B cell (primary cell): ENCODE data around the gene CDX1.

Source experiments
- EZH2 ChIP-seq: IDR thresholded peaks from 2 replicates; pipeline ENCODE4 v1.6.1; 2012; ENCODE audit warnings: borderline replicate concordance, low read depth, mild to moderate bottlenecking, moderate library complexity, low read length; ENCODE audit not compliant: insufficient read depth, poor library complexity, severe bottlenecking
- TF ChIP-seq, protein P1 (sequence below): fragments of 200-600 bp; IDR thresholded peaks from one replicate; pipeline ENCODE4 v1.8.0; 2022; ENCODE audit warnings: antibody characterized with exemption, mild to moderate bottlenecking

GRCh38 chr5:150168864-150169263 is 2.3 kb downstream of the CDX1 start:
- no peak for TF ChIP-seq EZH2
- TF ChIP-seq, protein P1, sequence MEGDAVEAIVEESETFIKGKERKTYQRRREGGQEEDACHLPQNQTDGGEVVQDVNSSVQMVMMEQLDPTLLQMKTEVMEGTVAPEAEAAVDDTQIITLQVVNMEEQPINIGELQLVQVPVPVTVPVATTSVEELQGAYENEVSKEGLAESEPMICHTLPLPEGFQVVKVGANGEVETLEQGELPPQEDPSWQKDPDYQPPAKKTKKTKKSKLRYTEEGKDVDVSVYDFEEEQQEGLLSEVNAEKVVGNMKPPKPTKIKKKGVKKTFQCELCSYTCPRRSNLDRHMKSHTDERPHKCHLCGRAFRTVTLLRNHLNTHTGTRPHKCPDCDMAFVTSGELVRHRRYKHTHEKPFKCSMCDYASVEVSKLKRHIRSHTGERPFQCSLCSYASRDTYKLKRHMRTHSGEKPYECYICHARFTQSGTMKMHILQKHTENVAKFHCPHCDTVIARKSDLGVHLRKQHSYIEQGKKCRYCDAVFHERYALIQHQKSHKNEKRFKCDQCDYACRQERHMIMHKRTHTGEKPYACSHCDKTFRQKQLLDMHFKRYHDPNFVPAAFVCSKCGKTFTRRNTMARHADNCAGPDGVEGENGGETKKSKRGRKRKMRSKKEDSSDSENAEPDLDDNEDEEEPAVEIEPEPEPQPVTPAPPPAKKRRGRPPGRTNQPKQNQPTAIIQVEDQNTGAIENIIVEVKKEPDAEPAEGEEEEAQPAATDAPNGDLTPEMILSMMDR: no peak
